HG03575 (cell line): ENCODE data around the gene SATB2.

Experiments
- ATAC-seq: cut with Tn5 transposase; IDR thresholded peaks from one replicate; pipeline ENCODE4 v1.9.1; 2021; ENCODE audit not compliant: unreplicated experiment, insufficient number of reproducible peaks, low FRiP score; ENCODE audit errors: extremely low read depth

SATB2 gene

DNA sequence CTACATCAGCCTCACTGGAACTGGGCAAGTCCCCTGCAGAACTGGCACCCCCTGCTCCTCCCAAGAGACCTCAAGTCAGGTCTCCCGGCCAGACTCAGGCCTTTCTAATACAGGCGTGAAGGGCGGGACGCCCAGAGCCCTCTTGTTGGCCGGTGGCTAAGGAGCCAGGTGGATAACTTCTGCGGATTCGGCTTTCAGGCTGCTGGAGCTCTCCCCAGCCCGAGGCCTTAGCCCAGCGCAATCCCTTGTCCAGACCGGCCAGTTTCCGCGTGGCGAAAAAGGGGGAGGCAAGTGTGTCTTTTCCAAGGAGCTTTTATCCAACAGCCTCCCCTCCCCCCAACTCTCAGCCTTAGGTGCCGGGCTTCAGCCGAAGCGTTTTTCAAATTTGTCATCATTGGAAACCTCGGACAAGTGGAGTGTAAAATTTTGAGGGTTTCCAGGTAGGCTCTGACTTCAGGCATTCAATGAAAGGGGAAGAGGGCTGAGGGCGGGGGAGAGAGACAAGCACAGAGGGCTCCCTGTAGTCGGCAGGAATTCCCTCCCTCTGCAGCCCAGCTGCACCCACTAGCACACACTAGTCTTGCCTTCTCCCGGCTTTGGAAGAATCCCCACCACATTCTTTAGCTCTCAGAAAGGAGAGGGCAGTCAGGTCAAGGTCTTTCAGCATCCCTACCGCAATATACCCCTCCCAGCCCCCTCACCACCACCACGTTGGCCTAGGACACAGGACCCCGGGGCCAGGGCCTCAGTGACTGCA lies 9.5 kb upstream of the SATB2 start:
- no peak for ATAC-seq

DNA sequence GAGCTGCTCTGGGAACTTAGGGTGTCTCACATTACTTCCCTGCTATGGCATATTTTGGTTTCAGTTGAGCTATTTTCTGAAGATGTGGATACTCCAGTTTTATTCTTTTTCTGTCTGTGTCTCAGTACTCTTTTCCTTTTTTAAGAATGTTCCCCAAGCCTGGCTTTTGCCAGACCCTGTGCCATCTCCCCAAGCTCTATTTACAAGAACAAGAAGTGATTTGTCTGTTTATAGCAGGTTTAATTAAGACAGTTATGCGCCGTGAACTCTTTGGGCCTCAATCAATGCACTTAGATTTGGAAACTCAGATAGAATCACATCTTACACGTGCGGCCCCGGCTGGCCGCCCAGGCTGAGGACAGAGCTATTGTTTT lies 8.9 kb upstream of the SATB2 start:
- ATAC-seq: no peak

- ATAC-seq: no peak
Measured at GRCh38 chr2:199465988-199466691, 8.4 kb upstream of the SATB2 start.

DNA sequence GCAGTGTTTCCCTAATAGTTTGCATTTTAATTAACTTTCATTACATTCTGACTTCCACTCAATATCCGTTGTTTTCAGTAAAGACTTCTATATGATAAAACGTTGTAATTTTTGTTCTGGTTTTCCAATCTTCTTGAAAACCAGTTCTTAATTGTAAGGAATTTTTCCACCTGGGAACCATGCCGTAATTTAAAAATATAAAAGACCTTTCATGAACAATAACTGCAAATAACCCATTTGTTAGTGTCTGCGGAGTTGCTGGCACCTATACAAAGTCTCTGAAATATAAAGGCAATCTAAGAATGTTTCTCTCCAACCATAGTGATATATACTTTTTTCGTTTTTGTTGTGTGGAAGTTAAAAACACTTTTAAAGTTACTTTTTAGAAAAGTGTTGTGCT lies 7.7 kb upstream of the SATB2 start:
- ATAC-seq: no peak

GRCh38 chr2:199464606-199465352 lies 7.0 kb upstream of the SATB2 start:
- no peak for ATAC-seq

- ATAC-seq: no peak
Measured at GRCh38 chr2:199463708-199464605, 6.2 kb upstream of the SATB2 start.

- ATAC-seq: no peak
Measured at GRCh38 chr2:199462956-199463692, 5.4 kb upstream of the SATB2 start.

GRCh38 chr2:199462347-199462955 lies 4.7 kb upstream of the SATB2 start:
- ATAC-seq: no peak

GRCh38 chr2:199461711-199462346 lies 4.1 kb upstream of the SATB2 start:
- no peak for ATAC-seq

DNA sequence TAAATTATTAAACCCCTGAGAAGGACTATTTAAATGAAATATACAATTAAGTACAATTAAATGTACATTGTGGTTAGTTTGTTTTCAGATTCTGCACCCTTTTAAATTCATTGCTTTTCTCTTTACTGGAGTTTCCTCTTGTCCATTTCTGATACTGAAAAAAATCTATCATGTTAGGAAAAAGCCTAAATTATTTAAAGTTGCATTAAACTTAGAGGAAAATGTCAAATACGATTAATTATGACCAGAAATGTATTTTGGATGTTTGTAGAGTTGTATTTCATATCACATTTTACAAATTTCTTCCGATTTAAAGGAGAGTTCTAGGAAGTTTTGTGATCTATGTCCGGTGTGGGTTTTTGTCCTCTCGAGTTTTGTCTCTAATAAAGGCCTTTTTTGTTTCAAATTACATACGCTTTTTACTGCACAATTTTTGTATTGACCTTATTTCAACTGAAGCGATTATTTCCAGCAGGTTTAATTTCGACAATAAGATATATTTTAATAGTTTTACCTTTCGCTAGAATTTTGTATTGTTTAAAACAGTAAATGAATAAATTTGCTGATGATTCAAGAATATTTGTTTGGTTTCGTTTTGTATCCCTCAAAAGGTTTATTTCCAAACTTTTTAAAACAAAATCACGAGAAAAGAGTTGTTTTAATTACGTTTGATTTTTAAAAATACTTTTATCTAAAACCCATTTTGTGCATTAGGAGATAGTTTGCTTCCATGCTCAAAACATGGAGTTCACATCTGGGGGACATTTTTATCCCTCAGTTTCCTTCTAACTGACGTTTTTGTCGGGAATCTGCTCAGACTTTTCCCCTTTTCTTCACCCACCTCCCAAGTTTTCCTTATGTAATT lies 3.3 kb upstream of the SATB2 start:
- no peak for ATAC-seq

DNA sequence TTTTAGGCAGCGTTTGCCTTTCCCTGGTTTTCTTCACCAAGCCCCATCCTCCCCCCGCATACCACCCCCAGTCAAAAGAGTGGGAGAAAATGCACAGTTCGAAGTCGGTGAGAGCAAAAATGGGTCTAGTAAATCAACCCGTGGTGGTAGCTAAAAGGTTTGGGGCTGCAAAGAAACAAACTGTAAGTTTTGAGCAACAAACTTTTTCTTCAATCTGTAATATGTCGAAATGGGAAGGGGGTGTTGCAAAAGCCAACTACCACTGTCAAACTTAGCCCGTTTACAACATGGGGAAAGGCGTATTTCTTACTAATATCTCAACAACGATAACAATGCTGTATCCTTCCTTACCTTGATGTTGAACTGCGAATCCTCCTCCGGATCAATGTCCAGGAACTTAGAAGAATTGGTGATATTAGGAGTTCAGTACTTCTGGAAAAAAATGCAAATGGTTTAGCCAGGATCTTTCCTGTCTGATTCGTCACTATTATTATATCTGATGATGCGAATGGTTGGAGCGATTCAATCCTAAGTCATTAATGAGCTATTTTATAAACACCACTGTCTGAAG lies 2.4 kb upstream of the SATB2 start:
- no peak for ATAC-seq

- ATAC-seq: no peak
Measured at GRCh38 chr2:199459286-199460100, 1.8 kb upstream of the SATB2 start.

DNA sequence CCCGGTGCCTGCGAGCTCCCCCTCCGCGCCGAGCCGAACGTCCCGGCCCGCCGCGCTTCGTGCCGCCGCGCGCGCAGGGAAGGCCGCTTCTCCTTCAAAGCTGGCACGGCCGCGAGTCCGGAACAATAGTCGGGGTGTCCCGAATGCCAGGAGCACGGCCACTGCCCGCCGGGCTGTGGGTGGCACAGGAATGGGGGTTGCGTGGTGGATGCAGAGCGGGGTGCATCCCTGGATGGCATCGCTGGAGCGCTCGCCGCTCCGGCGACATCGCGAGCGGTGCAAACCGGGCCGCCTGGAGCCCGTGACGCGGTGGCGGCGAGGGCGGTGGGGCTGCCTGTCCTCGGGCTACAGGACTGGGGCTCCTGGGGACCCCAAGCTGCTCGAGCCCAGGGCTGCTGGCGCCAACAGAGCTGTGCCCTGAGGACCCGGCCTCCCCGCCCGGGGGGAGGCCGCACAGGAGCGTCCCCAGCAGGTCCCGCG lies 1.1 kb upstream of the SATB2 start:
- ATAC-seq: no peak

DNA sequence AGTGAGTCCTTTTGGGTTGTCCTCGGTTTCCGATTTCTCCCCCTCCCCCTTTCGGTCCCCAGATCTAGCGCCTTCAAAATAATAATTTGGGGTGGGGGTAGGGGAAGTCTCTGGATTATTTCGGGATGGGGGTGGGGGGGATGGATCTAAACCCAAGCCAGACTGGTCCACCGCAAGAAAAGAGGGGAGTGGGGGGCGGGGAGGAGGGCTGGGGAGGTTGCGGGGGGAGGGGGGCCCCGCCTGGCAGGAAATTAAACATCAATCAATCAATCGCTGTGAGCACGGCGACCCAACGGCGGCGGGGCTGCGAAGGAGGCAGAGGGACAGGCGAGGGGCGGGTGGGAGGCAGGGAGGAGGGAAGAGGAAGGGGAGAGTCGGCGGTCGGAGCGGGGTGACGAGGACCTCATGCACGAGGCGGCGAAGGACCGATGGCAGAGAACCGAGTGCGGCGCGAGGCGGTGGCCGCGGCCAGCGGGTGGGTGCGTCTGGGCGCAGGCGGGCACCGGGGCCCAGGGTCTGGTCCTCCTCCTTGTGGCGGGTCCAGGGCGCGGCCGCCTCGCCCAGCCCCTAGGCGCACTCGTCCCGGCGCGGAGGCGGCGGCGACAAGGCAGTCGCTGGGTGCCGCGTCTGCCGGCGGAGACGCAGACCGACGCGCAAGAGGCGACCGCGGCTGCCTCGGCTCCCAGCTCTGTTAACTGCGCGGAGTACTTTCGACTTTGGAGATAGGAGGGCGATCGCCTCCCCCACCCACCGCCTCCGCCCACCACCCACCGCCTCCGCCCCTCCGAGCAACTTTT lies 468 bp upstream of the SATB2 start:
- no peak for ATAC-seq
